Astrocyte of the cerebellum (primary cell): ENCODE results near the gene OR51G2.
A peak's percentile ranks its signal among the peaks of the same experiment; 100 is the strongest.

Source experiments
- DNase-seq: peaks from one replicate; pipeline ENCODE4 v3.0.0-alpha.2; 2011; ENCODE audit warnings: low read depth
- H3K4me3 ChIP-seq: 2 replicates; pipeline ENCODE4 v1.5.1; 2011; ENCODE audit warnings: mild to moderate bottlenecking, low read depth, low read length, moderate library complexity
- CTCF ChIP-seq: IDR thresholded peaks from 2 replicates; pipeline ENCODE4 v1.5.1; 2012; ENCODE audit warnings: low read length, low read depth, moderate library complexity, mild to moderate bottlenecking; ENCODE audit errors: missing control alignments
- in situ Hi-C: cut with HindIII; loops from 2 replicates; pipeline ENCODE4 v1.10.0; 2017; ENCODE audit warnings: low sequenced_read_pairs

Gene OR51G2

DNA sequence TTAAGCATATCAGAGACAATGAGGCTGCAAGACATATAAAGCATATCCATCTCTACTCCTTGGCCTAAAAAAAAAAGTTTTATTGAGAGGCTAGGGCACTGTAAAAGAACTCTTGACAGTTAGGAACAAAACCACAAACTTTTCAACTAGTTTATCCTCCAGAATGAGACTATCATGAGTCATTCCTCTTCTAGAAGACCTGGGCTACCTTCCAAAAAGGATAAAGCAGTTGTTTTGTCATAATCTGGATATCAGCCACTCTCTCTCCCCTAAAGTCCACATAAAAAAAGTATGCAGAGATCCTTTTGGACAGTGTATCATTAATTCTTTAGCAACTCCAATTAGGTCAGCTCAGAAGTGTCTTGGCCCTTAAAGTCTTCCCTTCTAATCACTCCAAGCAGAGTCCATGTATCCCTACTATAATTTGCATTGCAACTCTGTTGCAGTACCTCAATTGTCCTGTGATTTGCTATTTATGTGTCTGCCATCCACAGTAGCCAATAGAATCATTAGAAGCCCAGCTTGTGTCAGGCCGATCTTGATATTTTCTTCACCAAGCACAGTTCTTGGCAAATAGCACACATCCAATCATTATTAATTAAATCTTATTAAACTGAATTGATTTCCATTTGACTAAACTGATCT, 27.0 kb downstream of the OR51G2 start:
- TF ChIP-seq CTCF = peak; percentile 36
- DNase-seq = peak; percentile 91
- H3K4me3 ChIP-seq = no peak overlapping the region
- in situ Hi-C loops = no loop called here

DNA sequence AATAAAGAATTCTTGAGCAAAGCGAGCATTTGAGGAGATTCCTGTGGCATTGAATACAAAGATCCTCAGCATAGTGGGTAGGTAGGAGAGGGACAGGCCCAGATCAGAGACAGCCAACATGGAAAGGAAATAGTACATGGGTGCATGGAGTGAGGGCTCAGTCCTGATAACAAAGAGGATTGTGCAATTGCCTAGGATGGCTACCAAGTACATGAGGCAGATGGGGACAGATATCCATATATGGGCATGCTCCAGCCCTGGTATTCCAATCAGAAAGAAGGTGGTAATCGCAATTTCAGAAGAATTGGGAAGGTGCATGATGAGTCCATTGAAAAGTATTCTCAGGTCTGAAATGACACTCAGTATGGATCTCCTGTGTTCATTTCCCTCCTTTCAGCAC, 28.9 kb downstream of the OR51G2 start:
- no peak overlapping the region for H3K4me3 ChIP-seq
- TF ChIP-seq CTCF = no peak
- no peak for DNase-seq
- in situ Hi-C loops = no loop called here

DNA sequence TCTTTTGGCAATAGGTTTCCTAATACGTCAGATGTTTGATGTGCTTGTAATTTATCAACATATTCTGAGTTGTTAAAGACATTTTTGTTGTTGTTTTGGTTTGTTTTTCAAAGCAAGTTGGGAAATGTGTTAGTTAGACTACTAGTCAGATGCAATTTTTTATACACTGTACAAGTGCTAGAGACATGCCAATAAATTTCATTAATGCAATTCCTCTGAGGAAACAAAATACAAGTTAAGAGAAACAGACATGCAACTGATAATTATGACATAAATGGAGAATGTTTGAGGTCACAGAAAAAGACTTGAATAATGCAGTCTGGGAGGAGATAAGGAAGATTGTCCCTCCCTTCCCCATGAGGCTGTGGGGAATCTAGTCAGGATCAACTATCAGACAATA, 31.6 kb downstream of the OR51G2 start:
- in situ Hi-C loops = no loop called here
- H3K4me3 ChIP-seq = no peak overlapping the region
- TF ChIP-seq CTCF = no peak
- no peak for DNase-seq

DNA sequence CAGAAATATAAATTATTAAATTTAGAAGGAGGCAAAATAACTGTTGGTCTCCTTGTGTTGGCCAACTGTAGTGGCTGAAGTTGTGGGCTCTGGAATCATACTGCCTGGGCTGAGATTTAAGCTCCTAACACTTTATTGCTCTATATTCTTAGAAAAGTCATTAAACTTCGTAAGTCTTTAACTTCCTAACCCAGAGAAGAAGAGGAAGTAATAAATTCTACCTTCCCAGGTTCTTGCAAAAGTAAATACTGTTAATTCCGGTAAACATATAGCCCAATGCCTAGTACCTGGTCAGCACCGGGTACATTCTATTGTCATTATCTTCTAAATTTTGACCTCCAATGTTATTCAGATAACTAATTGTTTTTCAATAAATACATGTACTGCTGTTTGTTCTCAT, 33.0 kb downstream of the OR51G2 start:
- no peak for DNase-seq
- no peak for TF ChIP-seq CTCF
- in situ Hi-C loops = no loop called here
- no peak overlapping the region for H3K4me3 ChIP-seq

- no peak overlapping the region for H3K4me3 ChIP-seq
- in situ Hi-C loops = no loop called here
- peak; percentile 75 for DNase-seq
- TF ChIP-seq CTCF = no peak
These were observed 34.8 kb downstream of the OR51G2 start for GRCh38 chr11:4884361-4884760.

DNA sequence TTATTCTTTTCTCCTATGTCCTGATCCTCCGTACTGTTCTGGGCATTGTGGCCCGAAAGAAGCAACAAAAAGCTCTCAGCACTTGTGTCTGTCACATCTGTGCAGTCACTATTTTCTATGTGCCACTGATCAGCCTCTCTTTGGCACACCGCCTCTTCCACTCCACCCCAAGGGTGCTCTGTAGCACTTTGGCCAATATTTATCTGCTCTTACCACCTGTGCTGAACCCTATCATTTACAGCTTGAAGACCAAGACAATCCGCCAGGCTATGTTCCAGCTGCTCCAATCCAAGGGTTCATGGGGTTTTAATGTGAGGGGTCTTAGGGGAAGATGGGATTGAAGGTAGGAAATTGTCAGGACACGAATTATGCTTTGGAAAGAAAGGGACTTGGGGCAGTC, 36.6 kb downstream of the OR51G2 start:
- no peak overlapping the region for H3K4me3 ChIP-seq
- no peak for DNase-seq
- TF ChIP-seq CTCF = no peak
- in situ Hi-C loops = no loop called here
